Neural crest cell (in vitro differentiated cells): Measurements from ENCODE around the gene CCDC85C. TPM values are rescaled to one million over a fixed set of nuclear protein-coding genes. Genes with fewer than 3 reads are reported as not detected.

Source experiments
- DNase-seq: peaks from one replicate; pipeline ENCODE4 v3.0.0; 2021; ENCODE audit warnings: low read depth, mixed read lengths, low spot score
- H3K27ac Mint-ChIP-seq: one replicate; pipeline ENCODE4 v1.8.0; 2021; ENCODE audit warnings: mild to moderate bottlenecking, mixed read lengths; ENCODE audit not compliant: unreplicated experiment
- H3K27me3 Mint-ChIP-seq: 2 replicates; pipeline ENCODE4 v1.8.0; 2021; ENCODE audit warnings: low read depth, mild to moderate bottlenecking, mixed read lengths
- H3K36me3 Mint-ChIP-seq: 2 replicates; pipeline ENCODE4 v1.8.0; 2021; ENCODE audit warnings: low read depth, mild to moderate bottlenecking, mixed read lengths
- H3K4me1 Mint-ChIP-seq: 2 replicates; pipeline ENCODE4 v1.8.0; 2021; ENCODE audit warnings: mixed read lengths
- H3K4me3 Mint-ChIP-seq: one replicate; pipeline ENCODE4 v1.8.0; 2021; ENCODE audit warnings: mild to moderate bottlenecking, mixed read lengths
- H3K9me3 Mint-ChIP-seq: 2 replicates; pipeline ENCODE4 v1.8.0; 2021; ENCODE audit warnings: mixed read lengths
- total RNA-seq: library from RNA; stranded (reverse); gene quantifications from 2 replicates; pipeline ENCODE4 v1.2.1, GENCODE V29; 2021
- TF ChIP-seq, protein P1 (sequence below): fragments of 200-600 bp; sonication (generic); conservative IDR thresholded peaks from 2 replicates; pipeline ENCODE4 v1.5.0; 2021; ENCODE audit warnings: antibody characterized with exemption, mild to moderate bottlenecking

The CCDC85C gene
- total RNA-seq, 1 donor from 2014 or later = 31.4 TPM

GRCh38 chr14:99497341-99497740, 106.7 kb downstream of the CCDC85C start:
- no peak overlapping the region for H3K27ac Mint-ChIP-seq
- DNase-seq = no peak
- no peaks in the 10 kb centered on the region for H3K27me3 Mint-ChIP-seq
- H3K9me3 Mint-ChIP-seq = no peaks in the 10 kb centered on the region
- H3K36me3 Mint-ChIP-seq = peaks cover 9% of the 10 kb centered on the region
- no peak overlapping the region for H3K4me3 Mint-ChIP-seq
- H3K4me1 Mint-ChIP-seq = no peaks in the 10 kb centered on the region
- TF ChIP-seq, protein P1, sequence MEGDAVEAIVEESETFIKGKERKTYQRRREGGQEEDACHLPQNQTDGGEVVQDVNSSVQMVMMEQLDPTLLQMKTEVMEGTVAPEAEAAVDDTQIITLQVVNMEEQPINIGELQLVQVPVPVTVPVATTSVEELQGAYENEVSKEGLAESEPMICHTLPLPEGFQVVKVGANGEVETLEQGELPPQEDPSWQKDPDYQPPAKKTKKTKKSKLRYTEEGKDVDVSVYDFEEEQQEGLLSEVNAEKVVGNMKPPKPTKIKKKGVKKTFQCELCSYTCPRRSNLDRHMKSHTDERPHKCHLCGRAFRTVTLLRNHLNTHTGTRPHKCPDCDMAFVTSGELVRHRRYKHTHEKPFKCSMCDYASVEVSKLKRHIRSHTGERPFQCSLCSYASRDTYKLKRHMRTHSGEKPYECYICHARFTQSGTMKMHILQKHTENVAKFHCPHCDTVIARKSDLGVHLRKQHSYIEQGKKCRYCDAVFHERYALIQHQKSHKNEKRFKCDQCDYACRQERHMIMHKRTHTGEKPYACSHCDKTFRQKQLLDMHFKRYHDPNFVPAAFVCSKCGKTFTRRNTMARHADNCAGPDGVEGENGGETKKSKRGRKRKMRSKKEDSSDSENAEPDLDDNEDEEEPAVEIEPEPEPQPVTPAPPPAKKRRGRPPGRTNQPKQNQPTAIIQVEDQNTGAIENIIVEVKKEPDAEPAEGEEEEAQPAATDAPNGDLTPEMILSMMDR = no peak

GRCh38 chr14:99484106-99484505, 119.9 kb downstream of the CCDC85C start:
- no peak for DNase-seq
- H3K27me3 Mint-ChIP-seq = no peaks in the 10 kb centered on the region
- no peaks in the 10 kb centered on the region for H3K36me3 Mint-ChIP-seq
- TF ChIP-seq, protein P1 = no peak
- peak overlapping the region; percentile 33 for H3K4me3 Mint-ChIP-seq
- no peaks in the 10 kb centered on the region for H3K9me3 Mint-ChIP-seq
- peaks cover 24% of the 10 kb centered on the region for H3K4me1 Mint-ChIP-seq
- no peak overlapping the region for H3K27ac Mint-ChIP-seq

- H3K9me3 Mint-ChIP-seq = no peaks in the 10 kb centered on the region
Measured at GRCh38 chr14:99481745-99482099, 122.3 kb downstream of the CCDC85C start.

DNA sequence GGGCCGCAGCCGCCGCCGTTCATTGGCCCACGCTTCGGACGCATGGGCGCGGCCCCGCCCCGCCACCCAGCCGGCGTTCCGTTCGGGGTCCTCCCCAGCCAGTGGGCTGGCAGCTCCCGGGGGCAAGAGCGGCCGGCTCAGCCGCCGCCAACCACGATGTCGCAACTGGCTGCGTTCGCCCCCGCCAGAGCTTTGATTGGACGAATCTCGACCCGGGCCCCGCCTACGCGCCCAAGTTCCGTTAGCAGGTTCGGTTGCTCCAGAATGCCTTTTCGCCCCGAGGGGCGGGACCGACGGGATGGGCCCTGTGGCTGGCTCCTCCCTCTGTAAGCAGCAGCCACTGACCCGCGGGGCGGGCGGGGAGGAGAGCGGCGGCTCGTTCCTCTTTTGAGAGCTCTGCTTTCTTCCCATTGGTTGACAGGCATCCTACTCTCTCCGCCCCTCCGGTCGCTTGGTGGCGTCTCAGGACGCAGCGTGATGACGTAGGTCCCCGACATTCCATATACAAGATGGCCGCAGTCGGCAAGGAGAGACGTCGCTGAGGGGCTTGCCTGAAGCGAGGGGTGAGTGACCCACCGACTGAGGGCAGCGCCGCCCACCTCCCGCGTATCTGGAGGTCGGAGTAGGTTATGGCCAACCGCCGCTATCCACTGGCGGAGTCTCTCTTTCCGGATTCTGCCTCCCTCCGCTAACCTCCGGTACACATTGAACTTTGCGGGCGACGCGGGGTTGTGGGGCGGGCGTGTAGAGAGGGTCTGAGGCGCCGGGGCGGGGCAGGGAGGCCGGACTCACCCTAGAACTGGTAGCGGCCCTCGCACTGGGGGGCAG, 122.9 kb downstream of the CCDC85C start, which contains the start of gene CCNK:
Gene CCNK (plus strand): TSS at position 493 of the 828 bp plus-strand sequence. CDS start 11,269 bp downstream, outside the sequence.
- no peaks in the 10 kb centered on the region for H3K36me3 Mint-ChIP-seq
- peak within 1 kb of the TSS; percentile 100 for H3K4me3 Mint-ChIP-seq
- H3K27me3 Mint-ChIP-seq = no peaks in the 10 kb centered on the region
- TF ChIP-seq, protein P1 = no peak
- DNase-seq = peak; percentile 99
- H3K4me1 Mint-ChIP-seq = peaks cover 34% of the 10 kb centered on the region
- peak within 1 kb of the TSS; percentile 99 for H3K27ac Mint-ChIP-seq
- no peaks in the 10 kb centered on the region for H3K9me3 Mint-ChIP-seq

More at GRCh38 chr14:99481745-99482099, 122.3 kb downstream of the CCDC85C start:
- peak overlapping the region; percentile 99 for H3K27ac Mint-ChIP-seq
- TF ChIP-seq, protein P1 = peak; percentile 18
- H3K36me3 Mint-ChIP-seq = no peaks in the 10 kb centered on the region
- H3K27me3 Mint-ChIP-seq = no peaks in the 10 kb centered on the region
- peaks cover 34% of the 10 kb centered on the region for H3K4me1 Mint-ChIP-seq
- H3K4me3 Mint-ChIP-seq = peak overlapping the region; percentile 100
- no peak for DNase-seq

DNA sequence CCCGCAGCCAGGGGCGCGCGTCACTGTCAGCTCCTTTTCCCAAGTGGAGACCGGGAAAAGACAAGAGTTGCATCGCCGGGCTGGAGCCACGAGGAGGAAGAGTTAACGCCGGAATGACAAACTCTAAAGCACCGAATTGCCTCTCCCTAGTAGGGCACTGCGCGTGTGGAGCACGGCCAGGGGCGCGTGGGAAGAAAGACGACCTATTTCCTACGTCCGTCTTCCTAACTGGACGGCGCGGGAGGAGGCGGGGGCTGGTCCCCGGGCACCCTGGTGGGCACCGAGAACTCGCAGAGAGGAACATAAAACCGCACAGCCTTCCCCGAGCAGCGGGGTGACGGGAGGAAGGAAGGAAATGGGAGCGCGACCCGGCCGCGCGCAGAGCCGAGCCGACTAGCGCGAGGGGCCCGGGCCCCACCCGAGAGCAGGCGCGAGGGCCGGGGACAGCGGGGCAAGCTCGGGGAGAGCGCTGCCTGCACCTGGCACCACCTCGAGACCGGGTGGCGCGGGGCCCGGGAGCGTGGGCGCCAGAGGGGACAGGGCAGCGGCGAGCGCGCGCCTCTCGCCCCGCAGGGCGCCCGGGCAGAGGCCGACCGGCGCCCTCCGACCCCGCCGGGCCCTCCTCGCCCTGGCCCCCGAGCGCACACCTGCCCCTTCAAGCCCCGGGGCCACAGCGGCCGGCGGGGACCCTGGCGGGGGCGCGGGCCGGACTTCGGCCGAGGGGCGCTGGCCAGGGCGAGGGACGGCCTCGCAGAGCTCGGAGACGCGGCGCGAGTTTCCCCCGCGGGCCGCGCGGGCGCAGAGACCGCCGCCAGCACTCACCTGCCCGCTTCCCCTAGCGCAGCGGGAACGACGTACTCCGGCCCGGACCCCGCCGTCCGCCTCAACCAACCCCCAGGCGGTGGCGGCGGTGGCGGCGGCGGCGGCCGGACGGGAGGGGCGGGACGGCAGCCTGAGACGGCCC, 123.8 kb downstream of the CCDC85C start, which contains the start of gene SETD3:
Gene SETD3 (minus strand): TSS at position 954 of the 964 bp plus-strand sequence. CDS start 15,054 bp downstream, outside the sequence.
- no peaks in the 10 kb centered on the region for H3K36me3 Mint-ChIP-seq
- peaks cover 41% of the 10 kb centered on the region for H3K4me1 Mint-ChIP-seq
- H3K27me3 Mint-ChIP-seq = no peaks in the 10 kb centered on the region
- peak within 1 kb of the TSS; percentile 100 for H3K4me3 Mint-ChIP-seq
- peak within 1 kb of the TSS; percentile 99 for H3K27ac Mint-ChIP-seq
- no peaks in the 10 kb centered on the region for H3K9me3 Mint-ChIP-seq
- TF ChIP-seq, protein P1 = peak; percentile 21
- peak; percentile 27 for DNase-seq
